Activated CD4-positive, alpha-beta T cell treated with anti-CD3 and anti-CD28 coated beads, Interleukin-2, amount 10 ng/mL, durations not matched to agents 7 days and 5 days (primary cell): Measurements from ENCODE around the gene RBMS1. TPM values are rescaled to one million over a fixed set of nuclear protein-coding genes. Genes with fewer than 3 reads are reported as not detected.

Experiments used
- CTCF ChIA-PET: fragments of 350-600 bp; sonication (Branson Sonifier 250); formaldehyde crosslinking; loops from one replicate; lab custom pipeline; 2021; ENCODE audit warnings: antibody characterized with exemption; lab: Charles Lee
- POLR2A ChIA-PET: fragments of 350-600 bp; sonication (Branson Sonifier 250); formaldehyde crosslinking; loops from one replicate; lab custom pipeline; 2021; ENCODE audit warnings: antibody characterized with exemption; lab: Charles Lee
- DNase-seq: peaks from one replicate; pipeline ENCODE4 v3.0.0-alpha.2; 2020
- H3K27ac Mint-ChIP-seq: one replicate; pipeline ENCODE4 v1.8.0; 2021; ENCODE audit warnings: mild to moderate bottlenecking, moderate library complexity, mixed read lengths
- H3K27me3 Mint-ChIP-seq: one replicate; pipeline ENCODE4 v1.8.0; 2021; ENCODE audit warnings: mixed read lengths
- H3K36me3 Mint-ChIP-seq: one replicate; pipeline ENCODE4 v1.8.0; 2021; ENCODE audit warnings: low read depth, mixed read lengths
- H3K4me1 Mint-ChIP-seq: one replicate; pipeline ENCODE4 v1.8.0; 2021; ENCODE audit warnings: mixed read lengths
- H3K4me3 Mint-ChIP-seq: one replicate; pipeline ENCODE4 v1.8.0; 2021; ENCODE audit warnings: mild to moderate bottlenecking, moderate library complexity, mixed read lengths
- H3K9me3 Mint-ChIP-seq: one replicate; pipeline ENCODE4 v1.8.0; 2021; ENCODE audit warnings: mixed read lengths
- total RNA-seq, 2 experiments: library from RNA; stranded (reverse); gene quantifications; one replicate each; pipeline ENCODE4 v1.2.3, GENCODE V29; 2021

The RBMS1 gene
- 100 to 1,000 TPM in 1 of 2 experiments, 10 to 100 TPM in 1; 84.4 to 100 TPM for total RNA-seq

- Mint-ChIP-seq H3K9me3 (no peaks in the 10 kb centered on the region), H3K27ac (peak within 1 kb of the TSS; percentile 97), H3K4me1 (peaks cover 34% of the 10 kb centered on the region), H3K27me3 (peaks cover 12% of the 10 kb centered on the region), H3K4me3 (peak within 1 kb of the TSS; percentile 95), H3K36me3 (peaks cover 12% of the 10 kb centered on the region)
- DNase-seq, result peak; percentile 53
- ChIA-PET CTCF (no interaction called here), POLR2A (no interaction called here)
Measured at GRCh38 chr2:160493227-160494028, at the start of gene RBMS1. Gene RBMS1, minus strand, starts transcription at chr2:160493807. Its CDS starts 444 bp downstream, at chr2:160493363.

GRCh38 chr2:160541745-160542144 is 48.1 kb upstream of the RBMS1 start:
- H3K36me3 Mint-ChIP-seq, result no peaks in the 10 kb centered on the region
- no peak overlapping the region for H3K27ac Mint-ChIP-seq
- peaks cover 2% of the 10 kb centered on the region for H3K27me3 Mint-ChIP-seq
- ChIA-PET POLR2A (no interaction called here), CTCF (no interaction called here)
- DNase-seq, result no peak
- no peak overlapping the region for H3K4me3 Mint-ChIP-seq
- H3K4me1 Mint-ChIP-seq, result no peaks in the 10 kb centered on the region
- peaks cover 1% of the 10 kb centered on the region for H3K9me3 Mint-ChIP-seq

GRCh38 chr2:160538559-160539355 is 45.1 kb upstream of the RBMS1 start:
- ChIA-PET CTCF (interaction anchor here (1.1 kb wide), 1 partner anchor 15 kb away, joined by 3 read pairs; no protein-coding TSS in a partner anchor), POLR2A (no interaction called here)
- DNase-seq, result no peak
- H3K9me3 Mint-ChIP-seq, result no peaks in the 10 kb centered on the region
- no peak overlapping the region for H3K27ac Mint-ChIP-seq
- H3K27me3 Mint-ChIP-seq, result peaks cover 2% of the 10 kb centered on the region
- no peak overlapping the region for H3K4me3 Mint-ChIP-seq
- no peaks in the 10 kb centered on the region for H3K36me3 Mint-ChIP-seq
- H3K4me1 Mint-ChIP-seq, result no peaks in the 10 kb centered on the region

GRCh38 chr2:160538115-160538514 is 44.5 kb upstream of the RBMS1 start:
- Mint-ChIP-seq H3K36me3 (no peaks in the 10 kb centered on the region), H3K4me1 (no peaks in the 10 kb centered on the region)
- CTCF ChIA-PET, result interaction anchor here (0.6 to 1.1 kb wide), 2 partner anchors 9 to 14 kb away, joined by 3 read pairs; no protein-coding TSS in a partner anchor

GRCh38 chr2:160534996-160535395 is 41.4 kb upstream of the RBMS1 start:
- Mint-ChIP-seq H3K27me3 (peaks cover 2% of the 10 kb centered on the region), H3K4me3 (no peak overlapping the region), H3K36me3 (no peaks in the 10 kb centered on the region), H3K9me3 (no peaks in the 10 kb centered on the region), H3K27ac (no peak overlapping the region), H3K4me1 (no peaks in the 10 kb centered on the region)
- ChIA-PET CTCF (no interaction called here), POLR2A (no interaction called here)
- no peak for DNase-seq

More at GRCh38 chr2:160538115-160538514, 44.5 kb upstream of the RBMS1 start:
- peaks cover 2% of the 10 kb centered on the region for H3K27me3 Mint-ChIP-seq
- POLR2A ChIA-PET, result no interaction called here
- no peak overlapping the region for H3K4me3 Mint-ChIP-seq
- H3K9me3 Mint-ChIP-seq, result no peaks in the 10 kb centered on the region
- no peak overlapping the region for H3K27ac Mint-ChIP-seq
- DNase-seq, result no peak

GRCh38 chr2:160534249-160534648 is 40.6 kb upstream of the RBMS1 start:
- Mint-ChIP-seq H3K4me3 (no peak overlapping the region), H3K9me3 (no peaks in the 10 kb centered on the region), H3K4me1 (no peaks in the 10 kb centered on the region), H3K27ac (no peak overlapping the region), H3K36me3 (no peaks in the 10 kb centered on the region), H3K27me3 (peaks cover 2% of the 10 kb centered on the region)
- ChIA-PET CTCF (no interaction called here), POLR2A (no interaction called here)
- DNase-seq, result no peak

GRCh38 chr2:160533482-160533881 is 39.9 kb upstream of the RBMS1 start:
- POLR2A ChIA-PET, result no interaction called here
- CTCF ChIA-PET, result interaction anchor here (1.9 kb wide), 1 partner anchor 17 kb away, joined by 4 read pairs; no protein-coding TSS in a partner anchor
- Mint-ChIP-seq H3K4me1 (no peaks in the 10 kb centered on the region), H3K27ac (no peak overlapping the region), H3K4me3 (no peak overlapping the region), H3K27me3 (peaks cover 2% of the 10 kb centered on the region), H3K36me3 (no peaks in the 10 kb centered on the region), H3K9me3 (no peaks in the 10 kb centered on the region)
- no peak for DNase-seq

- no peak overlapping the region for H3K4me3 Mint-ChIP-seq
- H3K9me3 Mint-ChIP-seq, result no peaks in the 10 kb centered on the region
- no peak for DNase-seq
- H3K27me3 Mint-ChIP-seq, result no peaks in the 10 kb centered on the region
- H3K27ac Mint-ChIP-seq, result no peak overlapping the region
- POLR2A ChIA-PET, result no interaction called here
- H3K4me1 Mint-ChIP-seq, result no peaks in the 10 kb centered on the region
- CTCF ChIA-PET, result interaction anchor here (1.9 kb wide), 1 partner anchor 18 kb away, joined by 4 read pairs; no protein-coding TSS in a partner anchor
- no peaks in the 10 kb centered on the region for H3K36me3 Mint-ChIP-seq
Measured at GRCh38 chr2:160532388-160532787, 38.8 kb upstream of the RBMS1 start.

- Mint-ChIP-seq H3K9me3 (peaks cover 6% of the 10 kb centered on the region), H3K27me3 (no peaks in the 10 kb centered on the region), H3K27ac (no peak overlapping the region), H3K36me3 (no peaks in the 10 kb centered on the region), H3K4me3 (no peak overlapping the region), H3K4me1 (no peaks in the 10 kb centered on the region)
- CTCF ChIA-PET, result interaction anchor here (1.0 kb wide), 1 partner anchor 15 kb away, joined by 3 read pairs; no protein-coding TSS in a partner anchor
- POLR2A ChIA-PET, result interaction anchor here (0.6 kb wide), 1 partner anchor 57 kb away, joined by 3 read pairs; no protein-coding TSS in a partner anchor
- DNase-seq, result no peak
Measured at GRCh38 chr2:160522951-160523710, 29.5 kb upstream of the RBMS1 start.

- Mint-ChIP-seq H3K36me3 (peaks cover 5% of the 10 kb centered on the region), H3K4me3 (no peak overlapping the region), H3K27me3 (no peaks in the 10 kb centered on the region), H3K27ac (no peak overlapping the region), H3K4me1 (peaks cover 26% of the 10 kb centered on the region), H3K9me3 (peaks cover 3% of the 10 kb centered on the region)
- ChIA-PET CTCF (interaction anchor here (1.0 kb wide), 1 partner anchor 65 kb away, joined by 3 read pairs; no protein-coding TSS in a partner anchor), POLR2A (no interaction called here)
- DNase-seq, result no peak
Measured at GRCh38 chr2:160517731-160518130, 24.1 kb upstream of the RBMS1 start.

GRCh38 chr2:160516547-160517365 is 23.1 kb upstream of the RBMS1 start:
- CTCF ChIA-PET, result interaction anchor here (1.0 kb wide), 1 partner anchor 66 kb away, joined by 3 read pairs; no protein-coding TSS in a partner anchor
- peak overlapping the region; percentile 1 for H3K27ac Mint-ChIP-seq

More at GRCh38 chr2:160516547-160517365, 23.1 kb upstream of the RBMS1 start:
- Mint-ChIP-seq H3K4me1 (peaks cover 31% of the 10 kb centered on the region), H3K27me3 (no peaks in the 10 kb centered on the region), H3K9me3 (peaks cover 3% of the 10 kb centered on the region), H3K36me3 (peaks cover 5% of the 10 kb centered on the region), H3K4me3 (no peak overlapping the region)
- DNase-seq, result no peak
- POLR2A ChIA-PET, result no interaction called here
